ENCODE data around the gene PPP2R5D.
A peak's percentile ranks its signal among the peaks of the same experiment; 100 is the strongest.

Gene PPP2R5D

DNA sequence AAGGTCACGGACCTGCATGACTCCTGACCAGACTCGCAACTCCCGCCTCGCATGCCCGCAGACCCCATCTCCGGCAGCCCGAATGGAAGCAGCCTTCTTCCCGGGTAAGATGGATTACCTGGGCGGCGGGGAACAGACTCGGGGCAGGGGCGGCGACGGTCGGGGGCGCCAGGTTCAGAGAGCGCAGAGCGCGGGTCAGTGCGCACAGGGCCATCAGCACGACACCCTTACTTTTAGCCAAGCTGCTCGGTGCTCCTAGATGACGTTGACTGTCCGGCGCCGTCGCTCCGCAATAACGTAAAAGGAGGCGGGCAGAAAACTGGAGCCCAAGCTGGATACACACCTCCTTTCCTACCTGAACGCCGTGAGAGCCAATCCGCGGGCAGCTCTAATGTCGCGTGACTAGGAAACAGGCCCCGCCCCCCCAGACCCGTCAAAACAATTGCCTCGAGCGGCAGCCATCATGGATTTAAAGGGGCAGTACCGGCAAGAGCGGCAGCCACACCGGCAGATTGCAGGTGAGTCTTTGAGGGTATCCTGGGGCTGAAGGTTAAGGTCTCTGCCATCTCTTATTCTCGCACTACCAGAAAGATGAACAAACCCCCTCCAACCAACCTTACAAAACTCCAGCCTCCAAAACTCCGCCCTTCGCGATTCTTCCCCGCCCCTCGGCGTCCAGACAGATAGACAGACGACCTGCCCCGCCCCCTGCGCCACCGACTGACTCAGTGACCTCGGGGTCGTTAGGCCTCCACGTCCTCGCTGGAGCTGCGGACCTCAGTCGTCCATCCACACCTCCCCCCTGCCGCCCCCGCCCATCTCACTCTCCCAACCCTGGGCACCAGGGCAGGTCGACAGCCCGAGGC is 75.0 kb downstream of the PPP2R5D start, which contains the start of the genes KLC4 and MRPL2:
Gene KLC4 (plus strand): TSS at position 464 of the 866 bp plus-strand sequence. CDS start 1,705 bp downstream, outside the sequence.
Gene MRPL2 (minus strand): TSS at position 267 of the 866 bp plus-strand sequence. CDS start 53 bp downstream, at position 214.
- peak; percentile 97 for DNase-seq (ENCODE audit: low read depth)

DNA sequence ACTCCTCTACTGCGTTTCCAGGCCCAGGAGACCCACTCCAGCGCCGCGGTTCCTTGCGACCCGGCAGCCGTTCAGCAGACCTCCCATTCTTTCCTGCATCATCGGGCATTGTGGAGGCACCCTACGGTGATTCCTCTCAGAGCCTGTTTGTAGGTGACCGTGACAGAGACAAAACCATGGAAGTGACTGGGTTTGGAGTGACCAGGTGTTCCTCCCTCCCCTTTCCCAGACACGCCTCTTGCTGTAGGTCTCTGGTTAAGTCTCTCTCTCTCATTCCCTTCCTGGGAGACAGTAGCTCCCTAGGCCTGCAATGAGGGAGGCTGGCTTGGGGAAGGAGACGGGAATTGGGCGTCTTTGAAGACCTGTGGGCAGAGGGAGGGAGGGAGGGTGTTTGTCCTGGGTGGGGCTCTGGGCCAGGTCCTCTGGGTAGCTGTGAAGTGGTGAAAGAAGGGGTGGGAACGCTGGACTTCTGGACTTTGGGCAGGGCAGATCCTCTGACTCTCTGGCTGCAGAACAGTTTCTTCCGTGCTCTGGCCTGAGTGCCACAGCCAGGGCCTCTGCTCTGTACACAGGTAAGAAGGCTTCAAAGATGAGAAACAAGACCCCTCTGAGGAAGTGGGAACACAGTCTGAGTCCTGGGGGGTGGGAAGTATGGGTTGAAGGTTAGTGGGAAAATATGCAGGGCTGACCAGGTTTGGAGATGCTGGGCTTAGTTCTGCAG is 75.8 kb downstream of the PPP2R5D start:
- DNase-seq (ENCODE audit: low read depth): no peak

DNA sequence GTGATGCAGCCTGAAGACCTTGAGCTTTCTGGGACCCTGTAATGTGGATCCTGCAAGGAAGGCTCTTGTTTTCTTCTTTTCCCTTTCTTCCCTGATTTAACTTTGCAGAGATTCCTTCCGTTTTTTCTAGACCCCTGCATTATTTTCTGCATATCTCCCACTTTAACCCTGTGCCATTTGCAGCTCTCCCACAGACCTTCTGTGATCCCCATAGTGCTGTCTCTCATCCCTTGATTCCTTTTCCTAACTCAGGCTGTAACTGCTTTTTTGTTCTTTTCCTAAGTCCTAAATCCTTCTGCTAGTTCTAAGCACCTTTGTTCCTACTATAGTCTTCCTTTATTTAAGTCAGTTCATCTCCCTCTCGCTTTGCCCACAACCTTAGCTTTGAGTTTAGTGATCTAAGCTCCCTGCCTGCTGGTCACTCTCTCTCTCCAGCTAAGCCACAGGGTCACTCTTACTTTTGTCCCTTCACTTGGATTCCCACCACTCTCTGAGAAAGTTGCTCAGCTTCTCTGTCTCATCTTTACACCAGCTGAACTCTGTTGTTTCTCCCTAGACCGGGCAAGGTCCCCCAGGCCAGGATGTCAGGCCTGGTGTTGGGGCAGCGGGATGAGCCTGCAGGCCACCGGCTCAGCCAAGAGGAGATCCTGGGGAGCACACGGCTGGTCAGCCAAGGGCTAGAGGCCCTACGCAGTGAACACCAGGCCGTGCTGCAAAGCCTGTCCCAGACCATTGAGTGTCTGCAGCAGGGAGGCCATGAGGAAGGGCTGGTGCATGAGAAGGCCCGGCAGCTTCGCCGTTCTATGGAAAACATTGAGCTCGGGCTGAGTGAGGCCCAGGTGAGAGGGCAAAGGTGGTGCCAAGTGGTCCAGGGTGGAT is 76.6 kb downstream of the PPP2R5D start:
- no peak for DNase-seq (ENCODE audit: low read depth)

DNA sequence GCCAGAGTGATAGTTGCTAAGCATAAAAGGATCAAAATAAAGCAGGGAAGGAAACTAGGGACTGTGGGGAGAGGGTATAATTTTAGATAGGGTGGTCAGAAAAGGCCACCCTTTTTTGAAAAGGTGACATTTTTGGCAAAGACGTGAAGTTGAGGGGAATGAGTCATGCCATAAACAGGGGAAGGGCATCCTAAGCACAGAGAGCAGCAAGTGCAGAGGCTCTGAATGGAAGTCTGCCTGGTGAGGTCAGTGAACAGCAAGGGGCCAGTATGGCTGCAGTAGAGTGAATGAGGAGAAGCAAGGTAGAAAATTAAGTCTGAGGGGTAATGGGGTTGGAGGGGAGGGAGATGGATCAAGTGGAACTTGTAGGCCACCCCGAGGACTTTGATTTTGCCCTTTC is 77.5 kb downstream of the PPP2R5D start:
- DNase-seq (ENCODE audit: low read depth): no peak
